Ascending aorta (tissue), 2 donors: Measurements from ENCODE around the gene CERS4. TPM values are rescaled to one million over a fixed set of nuclear protein-coding genes. Genes with fewer than 3 reads are reported as not detected.
"Not testable (repeated sequence)": the region's sequence is repeated elsewhere in the genome, so short reads cannot be mapped to it uniquely, and the experiment has no call there.

Experiments used
- DNase-seq, 2 donors: peaks; one replicate each; pipeline ENCODE4 v3.0.0-alpha.2; 2019; ENCODE audit warnings: low spot score in 2 of 2
- H3K27ac ChIP-seq, 2 donors: fragments of 200-600 bp; sonication (generic); one replicate each; pipeline ENCODE4 v1.5.1; 2016 to 2017; ENCODE audit warnings: mild to moderate bottlenecking in 1 of 2
- H3K27me3 ChIP-seq: fragments of 200-600 bp; sonication (generic); one replicate; pipeline ENCODE4 v1.5.1; 2017
- H3K36me3 ChIP-seq, 2 donors: fragments of 200-600 bp; sonication (generic); one replicate each; pipeline ENCODE4 v1.5.1; 2016
- H3K4me1 ChIP-seq, 2 donors: fragments of 200-600 bp; sonication (generic); one replicate each; pipeline ENCODE4 v1.5.1; 2016 to 2017; ENCODE audit warnings: mild to moderate bottlenecking in 1 of 2
- H3K4me3 ChIP-seq, 2 donors: fragments of 200-600 bp; sonication (generic); one replicate each; pipeline ENCODE4 v1.5.1; 2016 to 2017; ENCODE audit warnings: mild to moderate bottlenecking in 1 of 2
- H3K9me3 ChIP-seq, 2 donors: fragments of 200-600 bp; sonication (generic); one replicate each; pipeline ENCODE4 v1.5.1; 2016
- intact Hi-C: fragments of 100-400 bp; cut with DNase I; formaldehyde crosslinking; loops from one replicate; pipeline ENCODE4 v1.15.1; 2023
- total RNA-seq: library from RNA; depleted of rRNA; stranded (reverse); fragments of >200 nt; gene quantifications from one replicate; pipeline ENCODE4 v1.1.0, GENCODE V29; 2016
- TF ChIP-seq, protein P1 (sequence below), 3 experiments: fragments of 200-600 bp in 2 of 3; fragments of 450-650 bp in 1 of 3; sonication (generic) in 2 of 3; IDR thresholded peaks; one replicate each; pipeline ENCODE4 v1.5.1; 2016 to 2019; ENCODE audit warnings: antibody characterized with exemption in 3 of 3, mild to moderate bottlenecking in 1 of 3, moderate library complexity in 1 of 3

Gene CERS4
- total RNA-seq, 1 donor from 2014 or later: 20.2 TPM

- no peak overlapping the region for H3K27ac ChIP-seq
- no peak overlapping the region for H3K4me3 ChIP-seq
- H3K36me3 ChIP-seq: peaks cover 10 to 25% of the 10 kb centered on the region in 2 donors
- no peaks in the 10 kb centered on the region for H3K4me1 ChIP-seq
- intact Hi-C loops: no loop called here
- no peaks in the 10 kb centered on the region for H3K9me3 ChIP-seq
- peak in 1 of 2 donors; percentile 45 for DNase-seq
- TF ChIP-seq, protein P1, sequence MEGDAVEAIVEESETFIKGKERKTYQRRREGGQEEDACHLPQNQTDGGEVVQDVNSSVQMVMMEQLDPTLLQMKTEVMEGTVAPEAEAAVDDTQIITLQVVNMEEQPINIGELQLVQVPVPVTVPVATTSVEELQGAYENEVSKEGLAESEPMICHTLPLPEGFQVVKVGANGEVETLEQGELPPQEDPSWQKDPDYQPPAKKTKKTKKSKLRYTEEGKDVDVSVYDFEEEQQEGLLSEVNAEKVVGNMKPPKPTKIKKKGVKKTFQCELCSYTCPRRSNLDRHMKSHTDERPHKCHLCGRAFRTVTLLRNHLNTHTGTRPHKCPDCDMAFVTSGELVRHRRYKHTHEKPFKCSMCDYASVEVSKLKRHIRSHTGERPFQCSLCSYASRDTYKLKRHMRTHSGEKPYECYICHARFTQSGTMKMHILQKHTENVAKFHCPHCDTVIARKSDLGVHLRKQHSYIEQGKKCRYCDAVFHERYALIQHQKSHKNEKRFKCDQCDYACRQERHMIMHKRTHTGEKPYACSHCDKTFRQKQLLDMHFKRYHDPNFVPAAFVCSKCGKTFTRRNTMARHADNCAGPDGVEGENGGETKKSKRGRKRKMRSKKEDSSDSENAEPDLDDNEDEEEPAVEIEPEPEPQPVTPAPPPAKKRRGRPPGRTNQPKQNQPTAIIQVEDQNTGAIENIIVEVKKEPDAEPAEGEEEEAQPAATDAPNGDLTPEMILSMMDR (IDR thresholded peaks at IDR 0.05): no peak
- H3K27me3 ChIP-seq: no peaks in the 10 kb centered on the region
These were observed 52.2 kb downstream of the CERS4 start for GRCh38 chr19:8261347-8261746.

GRCh38 chr19:8261881-8262280, 52.7 kb downstream of the CERS4 start:
- peaks cover 6 to 19% of the 10 kb centered on the region in 2 donors for H3K36me3 ChIP-seq

DNA sequence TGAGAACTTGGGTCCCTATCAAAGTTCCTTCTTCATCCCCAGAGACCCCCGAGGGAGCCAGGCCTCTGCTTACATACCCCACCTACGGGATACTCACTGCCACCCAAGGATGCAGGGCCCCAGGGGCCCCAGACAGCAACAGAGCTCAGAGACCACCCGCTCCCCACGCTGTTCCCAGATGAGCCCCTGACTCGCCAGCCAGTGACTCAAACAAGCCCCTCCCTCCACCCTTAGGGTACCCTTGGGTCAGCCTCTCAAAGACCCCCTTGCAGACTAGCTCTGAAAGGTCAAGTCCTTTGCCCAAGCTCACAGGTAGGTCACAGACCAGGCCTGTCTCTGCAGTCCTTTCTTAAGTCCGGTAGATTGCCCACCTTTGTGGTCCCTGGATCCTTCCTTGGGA, 53.3 kb downstream of the CERS4 start:
- Histone ChIP-seq H3K27me3 (no peaks in the 10 kb centered on the region), H3K27ac (no peak overlapping the region), H3K9me3 (no peaks in the 10 kb centered on the region), H3K4me3 (no peak overlapping the region), H3K36me3 (peaks cover under 1 to 14% of the 10 kb centered on the region in 2 donors), H3K4me1 (no peaks in the 10 kb centered on the region)
- peak in 1 of 2 donors; percentile 53 for DNase-seq
- intact Hi-C loops: no loop called here
- TF ChIP-seq, protein P1 (IDR thresholded peaks at IDR 0.05): no peak

More at GRCh38 chr19:8261881-8262280, 52.7 kb downstream of the CERS4 start:
- Histone ChIP-seq H3K4me3 (no peak overlapping the region), H3K9me3 (no peaks in the 10 kb centered on the region), H3K27me3 (no peaks in the 10 kb centered on the region), H3K27ac (no peak overlapping the region), H3K4me1 (no peaks in the 10 kb centered on the region)
- intact Hi-C loops: no loop called here
- peak in 1 of 2 donors; percentile 59 for DNase-seq
- TF ChIP-seq, protein P1 (IDR thresholded peaks at IDR 0.05): no peak

DNA sequence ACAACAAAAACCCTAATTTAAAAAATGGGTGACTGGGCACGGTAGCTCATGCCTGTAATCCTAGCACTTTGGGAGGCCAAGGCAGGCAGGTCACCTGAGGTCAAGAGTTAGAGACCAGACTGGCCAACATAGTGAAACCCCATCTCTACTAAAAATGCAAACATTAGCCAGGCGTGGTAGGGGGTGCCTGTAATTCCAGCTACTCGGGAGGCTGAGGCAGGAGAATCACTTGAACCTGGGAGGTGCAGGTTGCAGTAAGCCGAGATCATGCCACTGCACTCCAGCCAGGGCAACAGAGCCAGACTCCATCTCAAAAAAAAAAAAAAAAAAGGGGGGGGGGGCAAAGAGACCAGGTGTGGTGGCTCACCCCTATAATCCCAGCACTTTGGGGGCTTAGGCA, 55.1 kb downstream of the CERS4 start:
- intact Hi-C loops, H3K27me3 ChIP-seq, H3K9me3 ChIP-seq, H3K4me1 ChIP-seq, DNase-seq, H3K36me3 ChIP-seq, H3K4me3 ChIP-seq, H3K27ac ChIP-seq: not testable (repeated sequence)

DNA sequence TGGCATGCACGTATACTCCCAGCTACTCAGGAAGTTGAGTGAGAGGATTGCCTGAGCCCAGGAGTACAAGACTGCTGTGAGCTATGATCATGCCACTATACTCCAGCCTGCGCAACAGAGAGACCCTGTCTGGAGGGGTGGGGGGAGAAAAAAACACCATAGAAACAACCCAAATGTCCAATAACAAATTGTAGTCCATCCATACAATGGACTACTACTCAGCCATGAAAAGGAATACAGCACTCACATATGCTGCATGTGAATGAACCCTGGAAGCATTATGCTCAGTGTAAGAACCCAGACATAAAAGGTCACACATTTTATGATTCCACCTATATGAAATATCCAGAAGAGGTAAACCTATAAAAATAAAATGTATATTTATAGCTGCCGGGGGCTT, 56.7 kb downstream of the CERS4 start:
- Histone ChIP-seq H3K4me1 (peaks cover 0 to 3% of the 10 kb centered on the region in 2 donors), H3K36me3 (peaks cover 0 to 9% of the 10 kb centered on the region in 2 donors), H3K27ac (no peak overlapping the region), H3K27me3 (no peaks in the 10 kb centered on the region), H3K9me3 (no peaks in the 10 kb centered on the region), H3K4me3 (no peak overlapping the region)
- DNase-seq: no peak
- TF ChIP-seq, protein P1 (IDR thresholded peaks at IDR 0.05): no peak
- intact Hi-C loops: no loop called here

GRCh38 chr19:8269724-8270123, 60.6 kb downstream of the CERS4 start:
- Histone ChIP-seq H3K4me3 (no peak overlapping the region), H3K27me3 (no peaks in the 10 kb centered on the region), H3K27ac (no peak overlapping the region), H3K9me3 (no peaks in the 10 kb centered on the region), H3K4me1 (peaks cover 0 to 3% of the 10 kb centered on the region in 2 donors), H3K36me3 (no peaks in the 10 kb centered on the region)
- intact Hi-C loops: loop anchor here (2.0 kb wide), 1 partner anchor 51 kb away; the partner anchor contains the start of genes NDUFA7 and RPS28
- TF ChIP-seq, protein P1 (IDR thresholded peaks at IDR 0.05): no peak
- no peak for DNase-seq

DNA sequence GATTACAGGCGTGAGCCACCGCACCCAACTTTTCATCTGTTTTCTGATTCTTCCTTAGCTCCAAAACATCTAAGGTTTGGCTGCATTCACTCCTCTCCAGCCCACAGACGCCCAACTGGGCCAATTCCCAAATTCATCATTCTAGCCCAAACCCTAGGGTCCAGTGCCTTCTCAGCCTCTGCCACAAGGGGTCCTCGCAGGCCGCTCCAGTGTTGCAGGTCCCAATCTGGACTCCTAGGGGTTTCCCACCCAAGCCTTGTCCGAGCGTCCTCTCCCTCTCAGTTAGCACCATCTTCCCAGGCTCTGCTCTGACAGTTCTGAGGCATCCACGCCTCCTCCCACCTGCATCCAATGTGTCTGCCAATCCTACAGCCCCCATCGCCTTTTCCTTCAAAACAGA, 67.3 kb downstream of the CERS4 start:
- DNase-seq, H3K27me3 ChIP-seq, H3K4me3 ChIP-seq, H3K9me3 ChIP-seq, H3K4me1 ChIP-seq, intact Hi-C loops, H3K36me3 ChIP-seq, H3K27ac ChIP-seq: not testable (repeated sequence)

GRCh38 chr19:8291337-8291736, 82.2 kb downstream of the CERS4 start:
- H3K27ac ChIP-seq, H3K9me3 ChIP-seq, DNase-seq, H3K4me1 ChIP-seq, intact Hi-C loops, H3K27me3 ChIP-seq, H3K36me3 ChIP-seq, H3K4me3 ChIP-seq: not testable (repeated sequence)
